Neural progenitor cell (in vitro differentiated cells): ENCODE data around the gene PCTP.

ENCODE experiments used
- EZH2 ChIP-seq: fragments of 200-600 bp; sonication (generic); IDR thresholded peaks from 2 replicates; pipeline ENCODE4 v1.6.1; 2017; ENCODE audit warnings: antibody characterized with exemption, mild to moderate bottlenecking, moderate library complexity
- TF ChIP-seq, protein P1 (sequence below): fragments of 200-600 bp; sonication (generic); IDR thresholded peaks from 2 replicates; pipeline ENCODE4 v1.5.1; 2017; ENCODE audit warnings: antibody characterized with exemption, mild to moderate bottlenecking

DNA sequence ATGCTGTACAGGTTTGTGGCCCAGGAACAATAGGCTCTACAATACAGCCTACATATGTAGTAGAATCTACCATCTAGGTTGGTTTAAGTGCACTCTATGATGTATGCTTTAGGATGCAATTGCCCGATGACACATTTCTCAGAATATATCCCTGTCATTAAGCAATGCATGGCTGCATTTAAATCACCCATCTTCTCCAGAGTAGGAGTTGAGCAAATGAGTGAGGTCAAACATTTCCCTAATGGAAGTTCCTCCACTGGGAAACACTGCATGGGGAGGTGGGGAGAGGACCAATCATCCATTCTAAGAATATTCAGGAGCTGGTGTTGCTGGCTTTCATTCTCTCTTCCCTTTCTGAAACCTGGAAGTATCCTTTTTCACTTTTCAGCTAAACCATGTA is 2.0 kb upstream of the PCTP start:
- no peak for TF ChIP-seq EZH2
- TF ChIP-seq, protein P1, sequence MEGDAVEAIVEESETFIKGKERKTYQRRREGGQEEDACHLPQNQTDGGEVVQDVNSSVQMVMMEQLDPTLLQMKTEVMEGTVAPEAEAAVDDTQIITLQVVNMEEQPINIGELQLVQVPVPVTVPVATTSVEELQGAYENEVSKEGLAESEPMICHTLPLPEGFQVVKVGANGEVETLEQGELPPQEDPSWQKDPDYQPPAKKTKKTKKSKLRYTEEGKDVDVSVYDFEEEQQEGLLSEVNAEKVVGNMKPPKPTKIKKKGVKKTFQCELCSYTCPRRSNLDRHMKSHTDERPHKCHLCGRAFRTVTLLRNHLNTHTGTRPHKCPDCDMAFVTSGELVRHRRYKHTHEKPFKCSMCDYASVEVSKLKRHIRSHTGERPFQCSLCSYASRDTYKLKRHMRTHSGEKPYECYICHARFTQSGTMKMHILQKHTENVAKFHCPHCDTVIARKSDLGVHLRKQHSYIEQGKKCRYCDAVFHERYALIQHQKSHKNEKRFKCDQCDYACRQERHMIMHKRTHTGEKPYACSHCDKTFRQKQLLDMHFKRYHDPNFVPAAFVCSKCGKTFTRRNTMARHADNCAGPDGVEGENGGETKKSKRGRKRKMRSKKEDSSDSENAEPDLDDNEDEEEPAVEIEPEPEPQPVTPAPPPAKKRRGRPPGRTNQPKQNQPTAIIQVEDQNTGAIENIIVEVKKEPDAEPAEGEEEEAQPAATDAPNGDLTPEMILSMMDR, result no peak
